Neural cell (in vitro differentiated cells): ENCODE data around the gene KLC1. TPM values are rescaled to one million over a fixed set of nuclear protein-coding genes. Genes with fewer than 3 reads are reported as not detected.

Experiments
- H2AFZ ChIP-seq: fragments of 200-600, 300-800 bp; sonication (generic), shearing (Covaris generic); 2 replicates; pipeline ENCODE4 v1.6.0; 2014; ENCODE audit warnings: low read depth, mild to moderate bottlenecking, antibody characterized with exemption, low read length, moderate library complexity
- H3F3A ChIP-seq: fragments of 200-600 bp; shearing (Covaris generic); 2 replicates; pipeline ENCODE4 v1.6.1; 2016; ENCODE audit warnings: mild to moderate bottlenecking, moderate library complexity, mixed read lengths, antibody characterized with exemption, low read length; ENCODE audit not compliant: insufficient read depth, poor library complexity, severe bottlenecking
- H3K27ac ChIP-seq: fragments of 200-600, 300-800 bp; sonication (generic), shearing (Covaris generic); 2 replicates; pipeline ENCODE4 v1.5.1; 2014; ENCODE audit warnings: mild to moderate bottlenecking, low read length, moderate library complexity
- H3K27me3 ChIP-seq: fragments of 300-800, 200-600 bp; sonication (generic), shearing (Covaris generic); 2 replicates; pipeline ENCODE4 v1.6.0; 2014; ENCODE audit warnings: mild to moderate bottlenecking, low read depth, low read length, moderate library complexity; ENCODE audit not compliant: insufficient read depth
- H3K36me3 ChIP-seq: fragments of 300-800, 200-600 bp; sonication (generic), shearing (Covaris generic); 2 replicates; pipeline ENCODE4 v1.5.1; 2014; ENCODE audit warnings: mild to moderate bottlenecking, antibody characterized with exemption, low read length, moderate library complexity; ENCODE audit not compliant: insufficient read depth
- H3K4me2 ChIP-seq: fragments of 300-800, 200-600 bp; sonication (generic), shearing (Covaris generic); 2 replicates; pipeline ENCODE4 v1.6.0; 2014; ENCODE audit warnings: mild to moderate bottlenecking, low read length
- H3K4me3 ChIP-seq: fragments of 300-800, 200-600 bp; sonication (generic), shearing (Covaris generic); 2 replicates; pipeline ENCODE4 v1.5.1; 2014; ENCODE audit warnings: mild to moderate bottlenecking, low read length, moderate library complexity
- H3K79me2 ChIP-seq: fragments of 200-600 bp; shearing (Covaris generic); replicated peaks from 2 replicates; pipeline ENCODE4 v1.6.0; 2014; ENCODE audit warnings: mild to moderate bottlenecking, low read length, moderate library complexity; ENCODE audit not compliant: insufficient read depth
- H3K9ac ChIP-seq: fragments of 300-800, 200-600 bp; sonication (generic), shearing (Covaris generic); 2 replicates; pipeline ENCODE4 v1.6.1; 2016; ENCODE audit warnings: mild to moderate bottlenecking, low read length, mixed read lengths
- H3K9me2 ChIP-seq: fragments of 200-600 bp; shearing (Covaris generic); 2 replicates; pipeline ENCODE4 v1.6.1; 2016; ENCODE audit warnings: mild to moderate bottlenecking, low read length, mixed read lengths; ENCODE audit not compliant: insufficient read depth
- H3K9me3 ChIP-seq: fragments of 200-600, 300-800 bp; sonication (generic), shearing (Covaris generic); 2 replicates; pipeline ENCODE4 v1.6.1; 2016; ENCODE audit warnings: mild to moderate bottlenecking, mixed run types, low read length, moderate library complexity, mixed read lengths
- H4K20me1 ChIP-seq: fragments of 200-600 bp; shearing (Covaris generic); 2 replicates; pipeline ENCODE4 v1.6.1; 2016; ENCODE audit warnings: mild to moderate bottlenecking, mixed run types; ENCODE audit not compliant: insufficient read depth
- CTCF ChIP-seq: fragments of 450-650 bp; IDR thresholded peaks from 2 replicates; pipeline ENCODE4 v1.5.1; 2014; ENCODE audit warnings: antibody characterized with exemption, mild to moderate bottlenecking, moderate library complexity; ENCODE audit not compliant: poor library complexity, severe bottlenecking
- EP300 ChIP-seq: fragments of 450-650 bp; conservative IDR thresholded peaks from 2 replicates; pipeline ENCODE4 v1.6.1; 2014; ENCODE audit warnings: antibody characterized with exemption, mild to moderate bottlenecking, moderate library complexity; ENCODE audit not compliant: poor library complexity, severe bottlenecking
- EZH2 ChIP-seq: fragments of 200-600, 300-800 bp; shearing (Covaris generic), sonication (generic); IDR thresholded peaks from 2 replicates; pipeline ENCODE4 v1.6.1; 2014; ENCODE audit warnings: antibody characterized with exemption, low read length, borderline replicate concordance, mild to moderate bottlenecking; ENCODE audit not compliant: insufficient read depth, poor library complexity, severe bottlenecking
- MXI1 ChIP-seq: fragments of 450-650 bp; conservative IDR thresholded peaks from 2 replicates; pipeline ENCODE4 v1.6.1; 2014; ENCODE audit warnings: antibody characterized with exemption, mild to moderate bottlenecking; ENCODE audit not compliant: poor library complexity, severe bottlenecking
- POLR2AphosphoS5 ChIP-seq: IDR thresholded peaks from 2 replicates; pipeline ENCODE4 v1.6.1; 2012
- RAD21 ChIP-seq: fragments of 450-650 bp; conservative IDR thresholded peaks from 2 replicates; pipeline ENCODE4 v1.6.1; 2014; ENCODE audit warnings: antibody characterized with exemption, mild to moderate bottlenecking, moderate library complexity
- REST ChIP-seq: IDR thresholded peaks from 2 replicates; pipeline ENCODE4 v1.6.1; 2012; ENCODE audit warnings: borderline replicate concordance
- SMC3 ChIP-seq: fragments of 450-650 bp; conservative IDR thresholded peaks from 2 replicates; pipeline ENCODE4 v1.6.1; 2014; ENCODE audit warnings: antibody characterized with exemption, mild to moderate bottlenecking, moderate library complexity; ENCODE audit not compliant: poor library complexity
- TAF1 ChIP-seq: IDR thresholded peaks from 2 replicates; pipeline ENCODE4 v1.6.1; 2012; ENCODE audit warnings: low read depth
- polyA plus RNA-seq: library from polyadenylated mRNA; depleted of rRNA; stranded (reverse); fragments of >200 nt; gene quantifications from 2 replicates; pipeline ENCODE4 v1.2.3, GENCODE V29; 2014

KLC1 gene
- polyA plus RNA-seq, 1 donor from 2014 or later, result 1,272 TPM

GRCh38 chr14:103709814-103710213 lies 80.8 kb downstream of the KLC1 start:
- Histone ChIP-seq H4K20me1 (no peaks in the 10 kb centered on the region), H3K79me2 (peaks cover 5% of the 10 kb centered on the region), H3K9me3 (no peaks in the 10 kb centered on the region), H3K9me2 (no peaks in the 10 kb centered on the region), H3K9ac (no peak overlapping the region), H3K36me3 (no peaks in the 10 kb centered on the region), H3K4me3 (no peak overlapping the region), H3K4me2 (no peak overlapping the region), H3K27ac (no peak overlapping the region), H3K27me3 (no peaks in the 10 kb centered on the region), H3F3A (no peaks in the 10 kb centered on the region), H2AFZ (no peak overlapping the region)
- TF ChIP-seq MXI1 (no peak), POLR2AphosphoS5 (peak; percentile 7)

- Histone ChIP-seq H3K4me2 (no peak overlapping the region), H3K36me3 (no peaks in the 10 kb centered on the region), H4K20me1 (no peaks in the 10 kb centered on the region), H3K27ac (no peak overlapping the region), H3F3A (no peaks in the 10 kb centered on the region), H3K79me2 (peaks cover 5% of the 10 kb centered on the region), H2AFZ (no peak overlapping the region), H3K9me2 (no peaks in the 10 kb centered on the region), H3K27me3 (no peaks in the 10 kb centered on the region), H3K9ac (no peak overlapping the region), H3K9me3 (no peaks in the 10 kb centered on the region), H3K4me3 (no peak overlapping the region)
- TF ChIP-seq POLR2AphosphoS5 (no peak), MXI1 (no peak), EP300 (no peak), REST (no peak)
These were observed 81.9 kb downstream of the KLC1 start for GRCh38 chr14:103710771-103711377.

- H3K4me2 ChIP-seq, result no peak overlapping the region
- no peak overlapping the region for H3K4me3 ChIP-seq
- no peak overlapping the region for H3K9ac ChIP-seq
- no peak overlapping the region for H2AFZ ChIP-seq
- H3K27ac ChIP-seq, result no peak overlapping the region
- H3K9me2 ChIP-seq, result no peaks in the 10 kb centered on the region
- no peaks in the 10 kb centered on the region for H3K9me3 ChIP-seq
- TF ChIP-seq REST (no peak), SMC3 (no peak), EP300 (no peak), RAD21 (no peak), EZH2 (no peak), POLR2AphosphoS5 (no peak), MXI1 (no peak), TAF1 (no peak), CTCF (no peak)
- H3F3A ChIP-seq, result no peaks in the 10 kb centered on the region
- H4K20me1 ChIP-seq, result no peaks in the 10 kb centered on the region
- H3K79me2 ChIP-seq, result peaks cover 13% of the 10 kb centered on the region
- no peaks in the 10 kb centered on the region for H3K27me3 ChIP-seq
- no peaks in the 10 kb centered on the region for H3K36me3 ChIP-seq
These were observed 82.8 kb downstream of the KLC1 start for GRCh38 chr14:103711516-103712431.
